Lung (tissue), 12 donors: ENCODE measurements around the gene C10orf95. TPM values are rescaled to one million over a fixed set of nuclear protein-coding genes. Genes with fewer than 3 reads are reported as not detected.
A peak's percentile ranks its signal among the peaks of the same experiment; 100 is the strongest.

Source experiments
- ATAC-seq: fragments of 200-7000 bp; cut with Tn5 transposase; one replicate; pipeline ENCODE4 v1.9.1; 2020; ENCODE audit warnings: moderate number of reproducible peaks; ENCODE audit not compliant: insufficient read depth, low FRiP score
- DNase-seq, 3 donors: peaks; one replicate each; pipeline ENCODE4 v3.0.0-alpha.2; 2013 to 2017
- H3K27ac ChIP-seq, 2 donors: one replicate each; pipeline ENCODE4 v1.5.1; 2013; ENCODE audit warnings: mild to moderate bottlenecking in 2 of 2, moderate library complexity in 2 of 2, control low read depth in 1 of 2, inconsistent platforms in 1 of 2, low read depth in 1 of 2, low read length in 1 of 2
- H3K27me3 ChIP-seq, 3 donors: one replicate each; pipeline ENCODE4 v1.5.1; 2013; ENCODE audit warnings: low read length in 2 of 3; ENCODE audit not compliant: control insufficient read depth in 3 of 3, insufficient read depth in 3 of 3
- H3K36me3 ChIP-seq, 4 donors: one replicate each; pipeline ENCODE4 v1.5.1; 2013; ENCODE audit warnings: low read length in 4 of 4, mild to moderate bottlenecking in 1 of 4, moderate library complexity in 1 of 4; ENCODE audit not compliant: control insufficient read depth in 4 of 4, insufficient read depth in 4 of 4
- H3K4me1 ChIP-seq, 5 donors: one replicate each; pipeline ENCODE4 v1.5.1; 2013; ENCODE audit warnings: low read length in 5 of 5, mild to moderate bottlenecking in 2 of 5, moderate library complexity in 1 of 5; ENCODE audit not compliant: control insufficient read depth in 5 of 5, insufficient read depth in 5 of 5
- H3K4me3 ChIP-seq: one replicate; pipeline ENCODE4 v1.5.1; 2013; ENCODE audit warnings: mild to moderate bottlenecking, control low read depth, moderate library complexity
- H3K9ac ChIP-seq, 2 donors: one replicate each; pipeline ENCODE4 v1.5.1; 2013; ENCODE audit warnings: low read length in 2 of 2, control low read depth in 1 of 2; ENCODE audit not compliant: insufficient read depth in 1 of 2
- H3K9me3 ChIP-seq, 4 donors: one replicate each; pipeline ENCODE4 v1.5.1; 2013; ENCODE audit warnings: low read length in 3 of 4, mild to moderate bottlenecking in 1 of 4, moderate library complexity in 1 of 4; ENCODE audit not compliant: control insufficient read depth in 4 of 4, insufficient read depth in 3 of 4
- WGBS, 2 donors: extraction: QIAGEN DNeasy Blood & Tissue Kit; methylation state at CpG; one replicate each; pipeline ENCODE4 v1.1.7; 2013; 5-methylcytosine and 5-hydroxymethylcytosine counted together
- polyA plus RNA-seq, 2 donors: library from polyadenylated mRNA; stranded (reverse); fragments of 200-250 nt; gene quantifications; one replicate each; pipeline ENCODE4 v1.2.1, GENCODE V29; 2013
- total RNA-seq, 2 donors: library from RNA; depleted of rRNA in 1 of 2; stranded (reverse); fragments of >200 nt in 1 of 2; gene quantifications; one replicate each; pipeline ENCODE4 v1.2.1, GENCODE V29; 2014 to 2021
- TF ChIP-seq, protein P1 (sequence below): IDR thresholded peaks from 2 replicates; pipeline ENCODE4 v1.5.1; 2012; ENCODE audit warnings: mild to moderate bottlenecking; ENCODE audit errors: control extremely low read depth, extremely low read depth
- donor health status: control.
- donor health status: control.
- donor health status: Bipolar disorder and iron deficiency.
- donor health status: healthy.
- donor health status: DM: yes; HTN: yes; CAD: no.

C10orf95 gene
- total and polyA plus RNA-seq, 4 donors, result 3.9 to 20.4 (median 6.2) TPM

DNA sequence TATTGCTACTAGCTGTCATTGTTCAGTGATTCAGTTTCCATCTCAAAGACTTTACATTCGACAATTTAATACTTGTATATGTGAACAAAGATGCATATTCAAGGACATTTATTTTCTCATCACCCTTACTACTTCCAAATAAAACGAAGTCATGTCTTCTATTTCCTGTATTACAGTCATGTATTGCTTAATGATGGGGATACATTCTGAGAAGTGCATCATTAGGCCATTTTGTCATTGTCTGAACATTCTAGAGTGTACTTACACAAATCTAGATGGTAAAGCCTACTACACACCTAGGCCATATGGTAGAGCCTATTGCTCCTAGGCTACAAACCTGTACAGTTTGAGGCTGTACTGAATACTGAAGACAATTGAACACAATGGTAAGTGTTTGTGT, 6.5 kb downstream of the C10orf95 start:
- 53 to 70% methylated on average over 2 of the region's 2 CpGs for WGBS, 2 donors
- Histone ChIP-seq H3K9me3 (no peaks in the 10 kb centered on the region), H3K4me1 (peaks cover 0 to 4% (median 0%) of the 10 kb centered on the region in 5 donors), H3K36me3 (no peaks in the 10 kb centered on the region), H3K9ac (no peak overlapping the region), H3K27me3 (no peaks in the 10 kb centered on the region), H3K27ac (no peak overlapping the region), H3K4me3 (no peak overlapping the region)
- TF ChIP-seq, protein P1, sequence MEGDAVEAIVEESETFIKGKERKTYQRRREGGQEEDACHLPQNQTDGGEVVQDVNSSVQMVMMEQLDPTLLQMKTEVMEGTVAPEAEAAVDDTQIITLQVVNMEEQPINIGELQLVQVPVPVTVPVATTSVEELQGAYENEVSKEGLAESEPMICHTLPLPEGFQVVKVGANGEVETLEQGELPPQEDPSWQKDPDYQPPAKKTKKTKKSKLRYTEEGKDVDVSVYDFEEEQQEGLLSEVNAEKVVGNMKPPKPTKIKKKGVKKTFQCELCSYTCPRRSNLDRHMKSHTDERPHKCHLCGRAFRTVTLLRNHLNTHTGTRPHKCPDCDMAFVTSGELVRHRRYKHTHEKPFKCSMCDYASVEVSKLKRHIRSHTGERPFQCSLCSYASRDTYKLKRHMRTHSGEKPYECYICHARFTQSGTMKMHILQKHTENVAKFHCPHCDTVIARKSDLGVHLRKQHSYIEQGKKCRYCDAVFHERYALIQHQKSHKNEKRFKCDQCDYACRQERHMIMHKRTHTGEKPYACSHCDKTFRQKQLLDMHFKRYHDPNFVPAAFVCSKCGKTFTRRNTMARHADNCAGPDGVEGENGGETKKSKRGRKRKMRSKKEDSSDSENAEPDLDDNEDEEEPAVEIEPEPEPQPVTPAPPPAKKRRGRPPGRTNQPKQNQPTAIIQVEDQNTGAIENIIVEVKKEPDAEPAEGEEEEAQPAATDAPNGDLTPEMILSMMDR, result no peak
- no peak for DNase-seq
- no peak for ATAC-seq

DNA sequence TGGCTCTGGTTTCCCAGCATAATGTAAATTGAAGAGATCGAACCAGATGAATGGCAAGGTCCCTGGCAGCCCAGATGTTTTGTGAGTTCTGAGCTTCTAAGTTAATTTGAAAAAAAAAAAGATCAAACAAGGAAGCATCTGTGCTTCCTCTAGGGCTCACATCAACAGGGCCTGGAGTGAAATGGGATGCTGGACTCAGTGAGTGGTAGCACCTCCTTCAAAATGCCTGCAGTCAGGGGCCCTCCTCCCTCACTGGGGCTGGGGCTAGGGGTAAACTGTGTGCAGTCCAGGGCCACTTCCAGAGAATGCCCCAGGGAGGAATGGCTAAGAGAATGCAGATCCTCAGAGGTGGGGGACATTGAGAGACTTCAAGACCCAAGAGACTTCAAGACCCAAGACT, 13.0 kb downstream of the C10orf95 start:
- Histone ChIP-seq H3K4me3 (no peak overlapping the region), H3K27ac (peak overlapping the region in 1 of 2 donors; percentile 4), H3K4me1 (peaks cover 0 to 15% (median 11%) of the 10 kb centered on the region in 5 donors), H3K9me3 (no peaks in the 10 kb centered on the region), H3K36me3 (no peaks in the 10 kb centered on the region), H3K9ac (no peak overlapping the region), H3K27me3 (no peaks in the 10 kb centered on the region)
- 35 to 58% methylated on average over 1 of the region's 1 CpG for WGBS, 2 donors
- ATAC-seq, result no peak
- TF ChIP-seq, protein P1, result no peak
- DNase-seq, result no peak

- ATAC-seq (no peak), DNase-seq (no peak)
- Histone ChIP-seq H3K27me3 (no peaks in the 10 kb centered on the region), H3K27ac (no peak overlapping the region), H3K36me3 (no peaks in the 10 kb centered on the region), H3K9ac (no peak overlapping the region), H3K4me3 (no peak overlapping the region), H3K9me3 (no peaks in the 10 kb centered on the region), H3K4me1 (peaks cover 0 to 15% (median 11%) of the 10 kb centered on the region in 5 donors)
- WGBS, 2 donors, result 92 to 99% methylated on average over 3 of the region's 3 CpGs
- TF ChIP-seq, protein P1, result no peak
Measured at GRCh38 chr10:102437515-102437914, 13.8 kb downstream of the C10orf95 start.

DNA sequence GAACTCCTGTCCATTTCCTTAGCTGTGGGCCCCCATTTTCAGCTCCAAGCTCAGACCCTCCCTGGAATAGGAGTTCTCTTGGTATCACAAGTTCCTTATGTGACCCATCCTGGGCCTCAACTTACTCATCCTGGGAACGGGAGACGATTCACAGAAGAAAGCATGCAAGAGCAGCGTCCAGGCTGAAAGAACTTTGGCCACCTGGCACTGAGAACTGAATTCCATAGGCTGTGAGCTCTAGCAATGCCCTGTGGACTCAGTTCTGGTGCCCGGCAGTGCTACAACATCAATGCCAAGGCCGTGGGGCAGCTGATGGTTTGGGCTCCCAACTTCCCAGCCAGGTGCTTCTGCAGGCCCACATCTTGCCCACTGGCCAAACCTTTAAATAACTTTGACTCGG, 15.0 kb downstream of the C10orf95 start:
- ATAC-seq, result no peak
- WGBS, 2 donors, result 64 to 74% methylated on average over 6 of the region's 6 CpGs

More for the DNA sequence above, 15.0 kb downstream of the C10orf95 start:
- H3K4me3 ChIP-seq, result no peak overlapping the region
- H3K27ac ChIP-seq, result peak overlapping the region in 1 of 2 donors; percentile 15
- H3K9me3 ChIP-seq, result no peaks in the 10 kb centered on the region
- no peaks in the 10 kb centered on the region for H3K36me3 ChIP-seq
- H3K9ac ChIP-seq, result peak overlapping the region in 1 of 2 donors; percentile 49
- H3K4me1 ChIP-seq, result peaks cover 0 to 21% (median 11%) of the 10 kb centered on the region in 5 donors
- DNase-seq, result no peak
- TF ChIP-seq, protein P1, result no peak
- H3K27me3 ChIP-seq, result no peaks in the 10 kb centered on the region
